HG03558 (cell line): ENCODE measurements around the gene ADGRL3.
"Not testable (repeated sequence)": the region's sequence is repeated elsewhere in the genome, so short reads cannot be mapped to it uniquely, and the experiment has no call there.

Experiments used
- ATAC-seq: cut with Tn5 transposase; IDR thresholded peaks from one replicate; pipeline ENCODE4 v1.9.1; 2021; ENCODE audit warnings: moderate number of reproducible peaks; ENCODE audit not compliant: unreplicated experiment; ENCODE audit errors: extremely low read depth

The ADGRL3 gene

DNA sequence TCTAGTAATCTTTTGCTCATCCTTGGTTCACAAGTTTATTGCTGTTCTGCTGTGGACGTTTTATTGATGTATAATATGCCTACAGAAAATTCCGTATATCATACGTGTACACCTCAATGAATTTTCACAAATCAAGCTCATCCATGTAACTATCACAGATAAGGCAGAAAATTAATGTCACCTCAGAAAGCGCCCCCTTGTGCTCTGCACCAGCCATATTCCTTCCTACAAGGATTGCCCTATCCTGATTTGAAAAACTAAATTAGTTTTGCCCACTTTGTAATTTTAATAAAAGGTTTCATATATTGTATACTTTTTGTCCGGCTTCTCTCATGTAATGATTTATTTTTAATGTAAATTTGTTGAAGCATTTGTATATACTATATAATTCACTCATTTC, 390.8 kb downstream of the ADGRL3 start:
- ATAC-seq, result no peak

GRCh38 chr4:61596606-61597340, 396.6 kb downstream of the ADGRL3 start:
- no peak for ATAC-seq

DNA sequence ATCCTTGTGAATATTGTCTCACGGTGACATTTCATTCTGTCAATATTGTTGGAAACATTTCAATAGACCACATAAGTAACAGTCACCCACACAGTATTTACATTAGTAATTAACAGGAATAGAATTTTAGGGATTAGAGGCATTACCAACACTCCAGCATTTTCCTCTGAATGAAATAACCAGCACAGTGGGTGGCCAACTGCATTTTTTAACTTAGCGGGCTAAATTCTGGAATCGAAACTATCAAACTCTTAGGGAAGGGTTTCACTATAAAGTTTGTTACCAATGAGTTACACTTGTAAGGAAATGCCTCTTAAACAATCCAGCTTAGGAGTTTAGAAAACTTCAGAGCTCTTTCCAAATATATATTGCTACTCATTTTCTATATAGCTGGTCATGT, 403.0 kb downstream of the ADGRL3 start:
- no peak for ATAC-seq

DNA sequence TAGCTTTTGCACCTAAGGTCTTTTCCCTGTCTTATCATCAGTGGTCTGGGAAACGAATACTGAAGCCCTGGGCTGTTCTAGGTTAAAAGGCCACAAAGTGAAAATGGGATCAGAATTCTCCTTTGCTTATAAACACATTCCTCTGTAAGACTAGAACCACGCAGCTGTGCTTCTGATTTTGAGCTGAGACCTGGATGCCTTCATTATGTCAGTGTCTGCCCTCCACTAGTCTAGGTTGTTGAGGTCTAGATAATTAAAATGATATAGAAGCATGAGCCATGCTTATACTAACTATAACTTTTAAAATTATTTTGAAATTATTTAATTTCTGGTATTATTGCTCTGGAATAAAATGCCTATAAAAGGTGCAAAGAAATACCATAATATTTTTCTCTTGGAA, 403.9 kb downstream of the ADGRL3 start:
- ATAC-seq, result no peak

DNA sequence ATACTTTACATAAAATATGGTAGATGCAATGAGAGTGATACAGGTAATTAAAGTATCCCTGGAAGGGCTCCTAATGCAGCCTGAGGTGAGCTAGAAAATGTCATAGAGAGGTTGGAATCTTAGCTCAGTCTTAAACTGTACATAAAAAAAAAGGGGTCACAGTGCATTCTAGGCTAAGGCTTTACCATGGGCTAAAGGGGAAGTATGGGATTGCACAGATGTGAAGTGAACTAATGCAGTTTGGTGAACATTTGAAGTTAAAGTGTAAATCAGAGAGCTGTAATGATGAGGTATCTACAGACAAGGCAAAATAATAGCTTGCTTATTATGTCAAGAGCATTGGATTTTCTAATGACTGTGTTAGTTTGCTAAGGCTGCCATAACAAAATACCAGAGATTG, 405.9 kb downstream of the ADGRL3 start:
- no peak for ATAC-seq

DNA sequence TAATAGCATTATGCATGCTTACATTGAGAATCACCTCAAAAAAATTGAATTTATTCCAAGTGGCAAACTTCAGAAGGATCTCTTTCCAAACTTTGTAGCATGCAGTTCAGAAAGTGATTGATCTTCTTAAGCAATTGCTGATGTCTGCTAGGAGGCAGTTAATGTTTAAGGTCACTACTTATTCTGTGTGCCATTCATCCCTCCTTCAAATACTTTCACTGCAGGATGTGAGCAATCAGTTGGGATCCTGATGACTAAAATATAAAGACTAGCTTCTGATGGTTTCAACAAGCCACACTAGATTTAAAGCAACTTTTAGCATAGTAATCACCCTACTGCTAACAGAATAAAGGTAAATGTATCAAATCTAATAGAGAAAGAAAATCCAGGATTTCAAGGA, 414.1 kb downstream of the ADGRL3 start:
- ATAC-seq, result no peak

DNA sequence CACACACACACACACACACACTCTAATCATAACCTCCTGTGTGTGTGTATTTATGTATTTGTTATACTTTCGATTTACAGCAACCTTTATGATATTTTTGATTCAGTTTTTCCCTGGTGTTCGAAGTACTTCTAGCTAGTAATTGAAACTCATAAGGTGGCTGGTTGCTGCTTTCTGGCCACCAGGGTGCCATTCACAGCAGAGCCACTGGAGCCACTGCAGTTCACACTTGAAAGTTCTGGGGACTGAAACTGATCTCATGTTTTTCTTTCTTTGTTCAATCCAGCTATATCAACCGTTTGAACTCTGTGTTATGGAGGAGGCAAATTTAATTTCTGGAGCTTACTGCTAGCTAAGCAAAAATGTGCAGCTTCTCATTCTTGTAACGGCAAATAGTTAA, 419.4 kb downstream of the ADGRL3 start:
- ATAC-seq, result no peak

DNA sequence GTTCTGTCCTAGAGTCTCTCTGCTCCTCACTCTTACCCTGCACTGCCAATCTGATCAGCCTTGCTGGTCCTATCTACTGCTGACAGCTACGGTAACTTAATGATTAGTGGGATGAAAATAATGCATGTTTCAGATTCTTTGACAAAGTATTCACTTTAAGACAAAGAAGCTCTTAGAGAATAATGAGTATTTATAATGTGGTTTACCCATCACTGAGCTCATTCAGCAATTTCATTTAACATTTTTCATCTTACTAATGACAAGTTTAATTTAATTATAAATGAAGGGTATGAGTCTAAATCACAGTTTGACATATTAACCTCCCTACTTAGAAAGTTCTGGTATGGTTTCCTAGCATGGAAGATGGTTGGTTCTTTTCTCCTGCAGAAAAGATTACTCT, 428.2 kb downstream of the ADGRL3 start:
- no peak for ATAC-seq

DNA sequence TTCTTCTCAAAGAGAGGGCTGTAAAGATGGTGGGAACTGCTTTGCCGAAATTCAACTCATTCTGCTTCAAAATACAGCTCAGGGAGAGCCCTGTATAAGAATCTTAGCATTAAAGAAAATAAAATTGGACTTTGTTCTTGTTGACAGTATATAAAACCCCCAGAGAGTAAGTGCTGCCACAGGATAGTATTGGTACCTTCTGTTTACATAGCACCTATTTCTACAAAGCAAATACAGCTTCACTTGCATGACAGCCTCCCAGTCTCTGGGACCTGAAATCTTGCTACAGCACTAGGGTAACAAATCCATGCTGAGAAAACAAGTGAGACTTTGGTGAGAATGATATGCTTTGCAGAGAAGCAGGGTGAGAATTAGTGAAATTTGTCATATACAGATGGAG, 428.6 kb downstream of the ADGRL3 start:
- ATAC-seq, result no peak

- no peak for ATAC-seq
These were observed 430.4 kb downstream of the ADGRL3 start for GRCh38 chr4:61630548-61630947.

DNA sequence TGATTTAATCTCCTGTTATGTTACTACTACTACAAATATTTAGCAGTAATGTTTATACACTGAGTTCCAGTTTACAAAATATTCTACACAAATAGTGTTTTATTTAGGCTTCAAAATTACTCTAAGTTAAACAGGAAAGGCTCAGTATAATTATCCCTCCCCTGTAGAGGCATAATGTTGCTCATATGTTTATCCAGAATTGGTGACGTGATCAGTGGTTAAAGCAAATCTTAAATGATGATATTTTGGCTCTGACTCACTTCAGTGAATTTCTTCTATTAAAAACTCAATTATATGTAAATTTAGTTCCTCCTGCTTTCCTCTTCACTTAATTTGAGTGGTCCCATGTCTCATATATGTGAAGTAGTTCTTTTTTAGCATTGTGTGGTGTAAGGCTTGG, 438.5 kb downstream of the ADGRL3 start:
- no peak for ATAC-seq

GRCh38 chr4:61646746-61647350, 446.7 kb downstream of the ADGRL3 start:
- not testable (repeated sequence) for ATAC-seq

DNA sequence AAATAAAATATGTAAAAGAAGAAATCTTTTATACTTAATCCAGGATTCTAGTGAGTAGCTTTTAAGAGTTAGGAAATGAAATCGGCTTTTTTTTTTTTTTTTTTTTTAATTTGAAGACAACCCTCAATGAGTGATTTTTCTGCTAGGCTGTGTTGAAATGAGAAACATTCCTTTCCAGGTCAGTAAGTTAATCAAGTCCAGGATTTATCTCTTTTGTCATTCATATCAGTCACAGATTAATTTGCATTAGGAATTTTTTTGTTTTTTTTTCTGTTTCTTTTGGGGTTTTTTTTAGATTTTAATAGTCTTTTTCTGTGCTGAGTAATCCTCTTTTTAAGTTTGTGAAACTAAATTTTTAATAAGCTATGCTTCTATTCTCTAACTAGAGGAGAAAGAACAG, 448.1 kb downstream of the ADGRL3 start:
- ATAC-seq, result no peak

GRCh38 chr4:61657016-61657415, 456.9 kb downstream of the ADGRL3 start:
- ATAC-seq, result no peak

DNA sequence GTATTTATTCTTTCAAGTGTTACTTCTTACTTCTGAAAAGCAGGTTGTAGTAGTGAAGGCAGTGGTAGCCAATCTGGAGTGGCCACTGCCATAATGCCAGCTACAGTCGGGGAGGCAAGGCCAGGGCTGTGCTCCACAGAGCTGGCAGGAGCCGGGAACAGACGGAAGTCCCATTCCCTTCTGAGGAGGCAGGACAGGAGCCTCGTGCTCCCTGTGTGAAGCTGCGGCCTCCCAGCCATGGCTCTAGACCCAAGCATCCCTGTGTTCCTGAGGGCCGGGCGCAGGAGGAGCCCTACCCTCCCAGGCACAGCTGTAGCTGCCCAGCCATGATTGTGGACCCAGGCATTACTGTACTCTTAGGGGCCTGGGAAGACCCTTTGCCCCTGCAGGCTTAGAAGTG, 461.8 kb downstream of the ADGRL3 start:
- no peak for ATAC-seq

DNA sequence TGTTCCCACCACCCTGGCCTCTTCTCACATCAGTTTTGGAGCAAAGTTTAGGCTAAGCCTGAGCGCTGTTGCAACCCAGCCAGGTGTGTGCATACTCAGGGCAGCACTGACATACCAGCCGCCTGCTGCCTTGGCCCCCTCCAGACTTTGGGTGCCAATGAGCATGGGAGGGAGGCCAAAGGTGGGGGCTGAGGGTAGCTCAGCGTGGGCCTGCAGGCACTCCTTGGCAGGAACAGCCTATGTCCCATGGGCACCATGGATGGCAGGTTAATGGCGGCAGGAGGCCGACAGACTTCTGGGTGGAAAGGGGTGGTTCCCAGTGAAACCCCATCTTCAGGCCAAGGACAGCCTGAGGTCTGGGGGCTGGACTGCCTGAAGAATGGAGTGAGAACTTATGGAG, 462.2 kb downstream of the ADGRL3 start:
- ATAC-seq, result no peak

DNA sequence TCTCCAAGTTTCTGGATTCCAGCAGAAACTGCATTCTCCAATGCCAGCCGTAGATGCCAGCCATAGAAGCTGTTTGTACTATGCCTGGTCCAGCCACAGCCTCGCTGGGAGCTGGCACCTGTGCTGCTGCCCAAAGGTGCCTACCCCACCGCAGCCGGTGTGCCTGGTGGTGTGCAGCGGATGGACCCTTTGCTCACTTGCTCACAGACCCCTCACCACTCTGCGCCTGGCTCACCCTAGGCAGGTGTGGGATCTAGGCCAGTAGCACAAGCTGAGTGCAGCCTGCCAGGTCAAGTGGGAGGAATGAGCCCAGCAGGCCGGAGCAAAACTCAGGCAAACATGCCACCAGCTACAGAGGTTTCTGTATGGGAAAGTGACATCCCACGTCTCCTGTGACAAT, 463.2 kb downstream of the ADGRL3 start:
- no peak for ATAC-seq

DNA sequence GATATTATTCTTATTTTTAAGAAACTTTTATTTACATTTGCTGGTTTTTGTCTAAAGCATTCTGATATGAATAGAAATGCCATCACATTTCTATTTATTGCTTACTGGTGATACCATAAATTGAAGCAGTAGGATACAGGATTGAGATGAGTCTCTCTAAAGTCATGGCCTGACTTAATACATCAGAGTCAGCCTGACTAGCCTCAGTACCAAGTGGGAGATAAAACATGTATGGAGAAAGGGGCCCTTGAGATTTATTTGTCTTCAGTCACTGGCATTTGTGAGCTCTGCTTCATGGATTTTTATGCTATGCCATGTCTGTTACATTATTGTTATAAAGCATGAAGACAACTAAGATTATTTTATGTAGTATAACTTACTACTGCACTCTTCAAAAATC, 465.5 kb downstream of the ADGRL3 start:
- no peak for ATAC-seq

DNA sequence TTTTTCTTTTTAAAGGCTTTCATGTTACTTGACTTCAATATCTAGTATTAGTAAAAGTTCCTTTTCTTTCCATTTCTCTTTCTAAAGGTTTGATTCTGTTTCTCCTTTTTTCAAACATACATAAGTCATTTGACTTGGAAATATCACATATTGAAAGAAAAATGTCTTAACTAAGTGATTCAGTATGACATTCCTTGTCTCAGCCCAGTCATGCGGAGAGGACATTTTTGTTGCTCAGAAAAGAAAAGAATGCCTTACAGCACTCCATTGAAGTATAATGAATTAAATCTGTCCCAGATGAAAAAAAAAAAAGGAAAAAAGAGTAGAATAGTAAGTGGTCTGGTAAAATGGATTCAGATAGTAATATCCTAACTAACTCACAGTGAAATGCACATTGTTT, 466.1 kb downstream of the ADGRL3 start:
- ATAC-seq, result no peak

DNA sequence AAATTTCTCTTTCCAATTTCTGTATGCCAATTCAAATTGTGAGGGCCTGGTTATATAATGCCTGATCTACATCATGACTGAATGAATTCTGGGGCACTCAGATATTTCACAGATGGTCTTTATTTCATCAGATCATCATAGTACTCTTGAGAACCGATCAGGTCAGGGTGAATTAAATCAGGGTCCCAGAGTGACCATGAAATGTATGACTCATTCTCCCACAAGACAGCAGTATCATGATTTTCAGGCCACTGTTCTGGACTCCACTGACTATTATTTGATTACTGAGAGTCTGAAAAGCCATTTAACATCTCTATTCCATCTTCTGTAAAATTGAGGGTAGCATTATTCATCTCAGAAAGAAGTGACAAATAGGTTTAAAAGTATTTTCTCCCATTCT, 471.5 kb downstream of the ADGRL3 start:
- no peak for ATAC-seq

DNA sequence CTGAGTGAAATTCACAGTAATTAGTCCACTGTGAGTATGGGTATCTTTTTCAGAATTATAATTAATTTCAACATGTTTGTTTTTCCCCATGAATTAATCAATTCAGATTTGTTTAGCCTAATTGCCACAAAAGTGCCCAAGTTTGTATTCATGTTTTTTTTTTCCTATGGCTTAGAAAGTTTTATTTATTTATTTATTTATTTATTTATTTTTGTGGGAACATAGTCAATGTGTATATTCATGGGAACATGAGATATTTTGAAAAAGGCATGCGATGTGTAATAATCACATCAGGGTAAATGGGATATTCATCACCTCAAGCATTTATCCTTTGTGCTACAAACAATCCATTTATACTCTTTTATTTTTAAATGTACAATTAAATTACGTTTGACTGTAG, 475.3 kb downstream of the ADGRL3 start:
- ATAC-seq, result no peak

GRCh38 chr4:61678297-61678696, 478.2 kb downstream of the ADGRL3 start:
- no peak for ATAC-seq
